H1 (cell line): Measurements from ENCODE around the gene SCAMP5.

ENCODE experiments used
- CREB1 ChIP-seq: IDR thresholded peaks from 2 replicates; pipeline ENCODE4 v1.6.1; 2012; ENCODE audit warnings: inconsistent platforms
- EZH2 ChIP-seq: fragments of 200-600 bp; sonication (generic); IDR thresholded peaks from 2 replicates; pipeline ENCODE4 v1.7.1; 2012; ENCODE audit warnings: low read depth, mild to moderate bottlenecking, moderate library complexity, low read length, inconsistent platforms; ENCODE audit not compliant: severe bottlenecking
- HDAC2 ChIP-seq, 2 experiments: fragments of 300-600 bp in 1 of 2; sonication (generic) in 1 of 2; IDR thresholded peaks; 2 replicates each; pipeline ENCODE4 v1.6.1; 2011 to 2012; ENCODE audit warnings: low read depth in 2 of 2, low read length in 2 of 2, mild to moderate bottlenecking in 2 of 2, moderate library complexity in 2 of 2, borderline replicate concordance in 1 of 2, inconsistent platforms in 1 of 2
- JUN ChIP-seq: IDR thresholded peaks from 2 replicates; pipeline ENCODE4 v1.6.1; 2011; ENCODE audit warnings: low read depth, mild to moderate bottlenecking, improper control_type of control experiment, low read length
- MAFK ChIP-seq: IDR thresholded peaks from 2 replicates; pipeline ENCODE4 v1.6.1; 2012; ENCODE audit warnings: low read depth, mild to moderate bottlenecking, improper control_type of control experiment, low read length
- POLR2A ChIP-seq, 2 experiments: IDR thresholded peaks; 1 replicate in 1 of 2; 2 replicates in 1 of 2; pipeline ENCODE4 v1.6.1; 2011; ENCODE audit warnings: low read depth in 2 of 2, low read length in 2 of 2, mild to moderate bottlenecking in 2 of 2; ENCODE audit errors: control extremely low read depth in 1 of 2
- POLR2AphosphoS5 ChIP-seq: IDR thresholded peaks from 2 replicates; pipeline ENCODE4 v1.6.1; 2011; ENCODE audit warnings: low read depth, low read length
- RAD21 ChIP-seq, 2 experiments: IDR thresholded peaks in 1 of 2; conservative IDR thresholded peaks in 1 of 2; 2 replicates each; pipeline ENCODE4 v1.6.1; 2011; ENCODE audit warnings: low read depth in 2 of 2, low read length in 2 of 2, improper control_type of control experiment in 1 of 2, inconsistent platforms in 1 of 2, mild to moderate bottlenecking in 1 of 2, moderate library complexity in 1 of 2
- SP1 ChIP-seq: IDR thresholded peaks from 2 replicates; pipeline ENCODE4 v1.6.1; 2011; ENCODE audit warnings: low read depth, low read length
- SP2 ChIP-seq: IDR thresholded peaks from 2 replicates; pipeline ENCODE4 v1.6.1; 2012; ENCODE audit warnings: mild to moderate bottlenecking, low read length, inconsistent platforms
- YY1 ChIP-seq: IDR thresholded peaks from 2 replicates; pipeline ENCODE4 v1.6.1; 2011; ENCODE audit warnings: low read depth, mild to moderate bottlenecking, low read length
- TF ChIP-seq, protein P1 (sequence below), 3 experiments: IDR thresholded peaks; 1 replicate in 2 of 3; 2 replicates in 1 of 3; pipeline versions ENCODE4 v1.5.1 to v1.6.1; 2011; ENCODE audit warnings: low read length in 3 of 3, mild to moderate bottlenecking in 3 of 3, inconsistent platforms in 2 of 3, low read depth in 1 of 3, moderate library complexity in 1 of 3; ENCODE audit not compliant: insufficient read depth in 1 of 3; ENCODE audit errors: control extremely low read depth in 1 of 3
- TF ChIP-seq, protein P2 (sequence below): IDR thresholded peaks from 2 replicates; pipeline ENCODE4 v1.6.1; 2011; ENCODE audit warnings: low read length, improper control_type of control experiment
- TF ChIP-seq, protein P3 (sequence below): IDR thresholded peaks from 2 replicates; pipeline ENCODE4 v1.6.1; 2012; ENCODE audit warnings: inconsistent platforms

DNA sequence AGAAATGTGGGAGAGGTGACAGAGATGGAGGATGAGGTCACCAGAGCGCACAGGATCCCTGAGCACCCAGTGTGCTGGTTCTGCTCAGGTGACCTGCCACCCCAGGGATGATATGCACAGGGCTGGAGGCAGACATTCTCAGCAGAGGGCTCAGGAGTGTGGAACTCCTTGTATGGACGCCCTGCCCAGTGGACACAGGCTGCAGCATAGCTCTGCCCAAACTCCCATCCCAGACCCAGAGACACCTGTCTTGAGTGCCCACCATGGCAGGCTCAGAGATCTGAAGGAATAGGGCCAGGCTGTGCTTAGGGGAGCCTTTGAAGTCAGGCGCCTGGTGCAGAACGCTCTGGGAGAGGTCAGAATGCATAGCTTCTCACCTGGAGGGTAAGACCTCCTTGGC is 75.3 kb downstream of the SCAMP5 start:
- TF ChIP-seq SP1 (no peak), JUN (no peak), EZH2 (no peak), MAFK (no peak), YY1 (no peak), POLR2A (IDR thresholded peaks at IDR 0.05; ENCODE audit: control extremely low read depth in 1 of 2, low read depth in 2 of 2, low read length in 2 of 2) (no peak), CREB1 (no peak), SP2 (no peak), HDAC2 (IDR thresholded peaks at IDR 0.05; ENCODE audit: borderline replicate concordance in 1 of 2, low read depth in 2 of 2, low read length in 2 of 2) (no peak), RAD21 (IDR thresholded peaks at IDR 0.05 in 1 of 2, conservative IDR thresholded peaks at IDR 0.05 in 1 of 2; ENCODE audit: low read depth in 2 of 2, low read length in 2 of 2) (no peak), POLR2AphosphoS5 (no peak)
- TF ChIP-seq, protein P1, sequence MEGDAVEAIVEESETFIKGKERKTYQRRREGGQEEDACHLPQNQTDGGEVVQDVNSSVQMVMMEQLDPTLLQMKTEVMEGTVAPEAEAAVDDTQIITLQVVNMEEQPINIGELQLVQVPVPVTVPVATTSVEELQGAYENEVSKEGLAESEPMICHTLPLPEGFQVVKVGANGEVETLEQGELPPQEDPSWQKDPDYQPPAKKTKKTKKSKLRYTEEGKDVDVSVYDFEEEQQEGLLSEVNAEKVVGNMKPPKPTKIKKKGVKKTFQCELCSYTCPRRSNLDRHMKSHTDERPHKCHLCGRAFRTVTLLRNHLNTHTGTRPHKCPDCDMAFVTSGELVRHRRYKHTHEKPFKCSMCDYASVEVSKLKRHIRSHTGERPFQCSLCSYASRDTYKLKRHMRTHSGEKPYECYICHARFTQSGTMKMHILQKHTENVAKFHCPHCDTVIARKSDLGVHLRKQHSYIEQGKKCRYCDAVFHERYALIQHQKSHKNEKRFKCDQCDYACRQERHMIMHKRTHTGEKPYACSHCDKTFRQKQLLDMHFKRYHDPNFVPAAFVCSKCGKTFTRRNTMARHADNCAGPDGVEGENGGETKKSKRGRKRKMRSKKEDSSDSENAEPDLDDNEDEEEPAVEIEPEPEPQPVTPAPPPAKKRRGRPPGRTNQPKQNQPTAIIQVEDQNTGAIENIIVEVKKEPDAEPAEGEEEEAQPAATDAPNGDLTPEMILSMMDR (IDR thresholded peaks at IDR 0.05; ENCODE audit: control extremely low read depth in 1 of 3, insufficient read depth in 1 of 3, low read depth in 1 of 3, low read length in 3 of 3), result no peak
- TF ChIP-seq, protein P2, sequence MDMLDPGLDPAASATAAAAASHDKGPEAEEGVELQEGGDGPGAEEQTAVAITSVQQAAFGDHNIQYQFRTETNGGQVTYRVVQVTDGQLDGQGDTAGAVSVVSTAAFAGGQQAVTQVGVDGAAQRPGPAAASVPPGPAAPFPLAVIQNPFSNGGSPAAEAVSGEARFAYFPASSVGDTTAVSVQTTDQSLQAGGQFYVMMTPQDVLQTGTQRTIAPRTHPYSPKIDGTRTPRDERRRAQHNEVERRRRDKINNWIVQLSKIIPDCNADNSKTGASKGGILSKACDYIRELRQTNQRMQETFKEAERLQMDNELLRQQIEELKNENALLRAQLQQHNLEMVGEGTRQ, result no peak
- TF ChIP-seq, protein P3, sequence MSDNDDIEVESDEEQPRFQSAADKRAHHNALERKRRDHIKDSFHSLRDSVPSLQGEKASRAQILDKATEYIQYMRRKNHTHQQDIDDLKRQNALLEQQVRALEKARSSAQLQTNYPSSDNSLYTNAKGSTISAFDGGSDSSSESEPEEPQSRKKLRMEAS, result no peak
